T-helper 22 cell (primary cell): ENCODE data around the gene NKAPL.

ENCODE experiments used
- DNase-seq: peaks from one replicate; pipeline ENCODE4 v3.0.0-alpha.2; 2020; ENCODE audit warnings: low read depth

The NKAPL gene

DNA sequence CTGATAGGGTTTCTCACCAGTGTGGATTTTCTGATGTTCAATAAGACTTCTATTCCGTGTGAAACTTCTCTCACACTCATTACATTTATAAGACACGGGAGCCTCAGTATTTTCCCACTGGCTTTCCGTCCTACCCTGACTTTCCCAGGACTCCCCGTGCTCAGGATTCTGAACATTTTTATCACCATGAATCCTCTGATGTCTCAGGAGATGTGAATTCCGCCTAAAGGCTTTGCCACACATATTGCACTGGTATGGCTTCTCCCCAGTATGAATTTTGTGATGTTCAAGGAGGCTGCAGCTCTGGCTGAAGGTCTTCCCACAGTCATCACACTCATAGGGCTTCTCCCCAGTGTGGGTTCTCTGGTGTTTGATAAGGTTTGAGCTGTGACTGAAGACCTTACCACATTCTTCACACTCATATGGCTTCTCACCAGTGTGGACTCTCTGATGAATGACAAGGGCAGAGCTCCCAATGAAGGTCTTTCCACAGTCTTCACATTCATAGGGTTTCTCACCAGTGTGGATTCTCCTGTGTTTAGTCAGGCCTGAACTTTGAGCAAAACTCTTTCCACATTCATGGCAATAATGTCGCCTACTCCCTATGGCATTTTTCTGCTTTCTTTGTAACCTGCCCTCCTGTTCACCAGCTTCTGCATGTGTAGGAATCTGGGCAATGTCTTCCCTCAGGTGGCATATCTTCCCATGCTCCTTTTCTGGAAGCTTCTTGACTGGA, 13.7 kb upstream of the NKAPL start:
- no peak for DNase-seq

- no peak for DNase-seq
These were observed 10.2 kb upstream of the NKAPL start for GRCh38 chr6:28248916-28249315.

GRCh38 chr6:28250747-28251146, 8.3 kb upstream of the NKAPL start:
- no peak for DNase-seq

- DNase-seq, result no peak
These were observed 7.5 kb upstream of the NKAPL start for GRCh38 chr6:28251661-28252008.

DNA sequence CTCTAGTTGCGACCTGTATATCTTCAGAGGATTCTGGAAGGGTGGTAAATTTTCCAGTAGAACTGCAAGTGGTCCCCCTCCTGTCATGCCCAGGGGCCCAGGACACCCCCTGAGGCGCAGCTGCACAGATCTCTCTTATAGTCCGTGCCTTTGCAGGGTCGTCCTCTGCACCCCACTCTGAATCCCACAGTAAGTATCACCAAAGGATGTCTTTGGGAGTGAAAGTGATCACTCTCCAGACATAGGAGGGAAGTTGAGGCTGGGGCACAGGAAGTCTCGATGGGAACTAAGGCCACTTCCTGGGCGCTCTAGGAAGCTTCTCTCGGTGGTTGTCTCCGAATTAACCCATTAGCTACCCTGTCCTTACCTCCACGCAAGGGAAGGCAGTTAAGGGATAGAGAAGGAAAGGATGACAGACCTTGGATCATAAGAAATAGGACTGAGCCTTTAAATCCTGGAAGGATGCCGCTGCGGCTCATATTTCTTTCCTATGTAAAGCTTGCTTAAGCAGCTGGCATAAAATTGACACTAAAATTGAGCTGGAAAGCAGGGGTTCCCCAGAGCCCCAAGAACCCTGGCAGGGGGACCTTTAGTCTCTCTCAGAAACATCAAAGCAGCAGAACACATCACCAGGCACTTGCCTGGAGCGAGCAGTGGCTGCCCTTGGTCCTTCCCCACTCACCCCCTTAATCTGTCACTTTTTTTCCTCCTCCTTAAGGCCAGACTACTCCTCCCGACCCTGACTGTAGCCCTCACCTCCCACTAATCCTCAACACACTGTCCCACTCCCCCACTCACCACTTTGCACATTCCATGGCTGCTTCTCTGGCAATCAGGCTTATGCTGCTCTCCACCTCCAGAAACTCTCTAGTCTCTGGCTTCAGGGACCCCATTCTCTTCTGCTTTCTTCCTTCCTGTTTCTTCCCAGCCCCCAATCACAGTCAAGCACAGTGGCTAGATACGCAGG, 6.8 kb upstream of the NKAPL start, which contains the start of gene ZKSCAN4:
Gene ZKSCAN4 (minus strand): TSS at position 261 of the 967 bp plus-strand sequence. CDS start 289 bp downstream, outside the sequence.
- peak; percentile 55 for DNase-seq

- no peak for DNase-seq
These were observed 5.0 kb upstream of the NKAPL start for GRCh38 chr6:28254121-28254519.

DNA sequence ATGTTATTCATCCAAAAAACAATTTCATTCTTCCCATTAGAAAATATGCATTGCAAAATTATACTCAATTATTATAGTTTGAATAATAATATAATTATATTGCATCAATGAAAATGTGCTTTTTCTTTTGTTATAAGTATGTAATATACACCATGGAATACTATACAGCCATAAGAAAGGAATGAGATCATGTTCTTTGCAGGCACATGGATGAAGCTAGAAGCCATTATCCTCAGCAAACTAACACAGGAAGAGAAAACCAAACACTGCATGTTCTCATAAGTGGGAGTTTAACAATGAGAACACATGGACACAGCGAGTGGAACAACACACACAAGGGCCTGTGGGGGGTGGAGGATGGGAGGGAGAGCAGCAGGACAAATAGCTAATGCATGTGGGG, 2.1 kb upstream of the NKAPL start:
- DNase-seq, result no peak

DNA sequence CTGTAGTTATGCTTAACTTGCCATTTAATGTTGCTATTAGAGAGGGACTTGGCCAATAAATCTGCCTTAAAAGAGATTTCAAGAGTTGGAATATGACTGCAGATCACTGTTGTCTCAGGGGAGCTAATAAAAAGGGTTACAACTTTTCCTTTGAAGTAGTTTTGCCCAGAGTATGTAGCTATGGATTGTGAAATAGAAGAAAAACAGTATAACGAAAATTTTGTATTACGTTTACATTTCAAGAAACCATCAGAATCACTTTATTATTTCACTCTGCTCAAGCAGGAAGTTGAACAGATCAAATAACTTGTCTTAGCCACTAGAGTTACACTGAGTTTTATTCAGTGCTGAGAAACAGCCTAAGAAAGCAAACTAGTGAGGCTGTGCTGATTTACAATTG, 4.8 kb downstream of the NKAPL start:
- DNase-seq, result no peak

GRCh38 chr6:28264834-28265401, 5.8 kb downstream of the NKAPL start:
- no peak for DNase-seq

DNA sequence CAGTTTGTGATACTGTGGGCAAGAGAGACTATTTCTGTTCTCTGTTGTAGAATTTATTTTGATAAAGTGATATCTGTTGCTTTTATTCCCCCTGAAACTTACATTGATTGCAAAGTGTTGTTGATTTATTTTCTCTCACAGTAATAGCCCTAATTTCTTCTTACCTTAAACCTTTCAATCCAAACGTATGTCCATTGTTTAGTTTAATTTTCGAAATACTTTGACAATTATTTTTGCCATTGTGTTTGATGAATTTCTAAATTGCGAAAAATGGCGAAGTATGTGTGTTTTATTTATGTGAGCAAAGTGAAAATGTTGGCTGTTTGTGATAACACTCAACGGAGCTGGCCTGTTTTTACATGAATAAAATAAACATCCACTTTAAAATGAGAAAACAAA, 7.5 kb downstream of the NKAPL start:
- no peak for DNase-seq

DNA sequence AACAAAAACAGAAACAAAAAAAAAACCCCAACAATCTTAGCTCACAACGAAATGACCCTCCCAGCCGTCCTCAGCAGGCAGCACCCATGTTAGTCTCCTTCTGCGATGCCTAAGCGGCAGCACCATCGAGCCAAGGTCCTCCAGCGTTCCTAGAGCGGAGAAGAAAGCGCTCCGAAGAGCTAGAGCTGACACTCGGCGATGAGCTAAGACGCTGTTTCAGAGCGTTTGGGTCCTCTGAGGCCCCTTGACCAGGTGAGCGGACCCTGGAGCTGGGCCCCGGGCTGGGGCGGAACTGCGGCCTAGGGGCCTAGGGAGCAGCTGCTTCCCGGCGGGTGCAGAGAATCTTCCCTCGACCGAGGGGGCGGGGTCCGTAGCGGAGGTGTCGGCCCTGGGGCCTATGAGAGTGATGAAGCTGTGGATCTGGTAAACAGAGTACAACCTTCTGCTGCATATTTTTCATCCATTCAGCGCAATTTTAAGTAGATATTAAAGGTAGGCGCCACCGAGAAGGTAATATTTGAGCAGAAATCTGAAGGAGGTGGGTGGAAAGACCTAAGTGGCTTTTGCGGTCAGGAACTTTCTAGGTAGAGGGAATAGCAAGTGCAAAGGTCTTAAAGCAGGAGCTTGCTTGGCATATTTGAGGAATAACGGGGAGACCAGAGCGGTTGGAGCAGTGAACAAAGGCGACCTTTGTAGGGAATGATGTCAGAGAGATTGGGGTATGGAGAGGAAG, 8.0 kb downstream of the NKAPL start, which contains the start of gene ZSCAN26:
Gene ZSCAN26 (plus strand): TSS at position 182 of the 733 bp plus-strand sequence. CDS start 4,777 bp downstream, outside the sequence.
- peak; percentile 51 for DNase-seq

GRCh38 chr6:28267695-28268059, 8.6 kb downstream of the NKAPL start:
- no peak for DNase-seq

- DNase-seq, result no peak
These were observed 10.4 kb downstream of the NKAPL start for GRCh38 chr6:28269492-28269891.

- no peak for DNase-seq
These were observed 15.8 kb downstream of the NKAPL start for GRCh38 chr6:28274888-28275287.

DNA sequence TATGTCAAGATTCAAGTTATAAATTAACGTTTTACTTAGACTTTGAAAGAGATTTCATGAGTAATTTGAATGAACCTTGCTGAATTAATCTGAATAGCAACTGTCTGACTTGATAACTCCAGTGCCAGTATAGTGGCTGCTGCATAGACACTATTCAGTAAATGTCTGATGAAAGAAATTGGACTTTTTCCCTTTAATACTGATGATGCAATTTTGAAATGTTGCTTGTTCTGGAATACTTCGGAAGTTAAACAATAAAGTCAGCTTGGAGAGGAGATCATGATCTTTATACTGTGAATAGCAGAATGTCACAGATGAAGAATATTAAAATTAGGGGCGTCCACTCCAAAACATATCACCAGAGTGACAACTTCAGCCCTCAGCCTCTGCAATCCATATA, 18.6 kb downstream of the NKAPL start:
- no peak for DNase-seq

- DNase-seq, result no peak
These were observed 21.6 kb downstream of the NKAPL start for GRCh38 chr6:28280595-28281287.

DNA sequence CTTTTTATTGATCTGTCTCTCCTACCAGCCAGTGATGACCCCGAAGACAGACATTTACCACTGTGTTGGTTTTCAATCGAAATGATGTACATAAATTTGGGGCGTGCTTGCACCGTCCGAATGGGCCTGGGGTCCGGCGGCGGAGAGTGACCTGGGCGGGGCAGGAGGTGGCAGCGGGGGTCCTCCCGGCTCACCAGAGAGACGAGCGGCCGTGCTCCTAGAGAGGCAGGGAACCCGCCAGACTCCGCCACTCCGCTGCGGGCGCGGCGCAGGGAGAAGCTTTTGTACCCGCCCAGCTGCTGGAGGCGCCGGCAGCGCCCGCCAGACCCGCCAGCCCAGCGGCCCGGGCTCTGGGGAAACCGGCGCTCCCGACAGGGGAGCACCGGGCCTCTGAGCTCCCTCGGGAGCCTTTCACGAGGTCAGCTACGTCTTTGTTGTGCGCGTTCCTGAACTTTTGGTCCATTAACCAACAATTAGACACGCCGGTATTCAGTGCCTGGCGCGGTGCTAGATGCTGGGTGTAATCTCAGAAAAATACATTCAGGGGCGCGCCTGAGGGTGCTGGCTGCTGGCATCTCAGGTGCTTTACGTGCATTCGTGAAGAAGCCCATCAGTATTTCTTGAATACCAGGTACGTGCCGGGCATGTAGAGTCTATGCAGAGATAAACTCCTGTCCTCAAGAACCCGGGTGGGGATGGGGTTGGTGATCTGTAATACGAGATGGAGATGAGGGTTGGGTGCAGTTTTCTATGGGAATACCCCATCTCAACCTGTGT, 22.4 kb downstream of the NKAPL start, which contains the start of gene PGBD1:
Gene PGBD1 (plus strand): TSS at position 285 of the 777 bp plus-strand sequence. CDS start 2,242 bp downstream, outside the sequence.
- no peak for DNase-seq

GRCh38 chr6:28282926-28283325, 23.8 kb downstream of the NKAPL start:
- DNase-seq, result no peak

DNA sequence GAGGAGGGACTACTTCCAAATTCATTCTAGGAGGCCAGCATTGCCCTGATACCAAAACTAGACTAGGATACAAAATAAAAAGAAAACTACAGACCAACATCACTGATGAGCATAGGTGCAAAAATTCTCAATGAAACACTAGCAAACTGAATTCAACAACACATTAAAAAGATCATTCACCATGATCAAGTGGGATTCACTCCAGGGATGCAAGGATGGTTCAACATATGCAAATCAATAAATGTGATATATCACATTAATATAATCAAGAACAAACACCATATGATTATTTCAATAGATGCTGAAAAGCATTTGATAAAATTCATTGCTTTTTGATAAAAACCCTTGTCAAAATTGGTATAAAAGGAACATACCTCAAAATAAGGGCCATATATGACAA, 32.5 kb downstream of the NKAPL start:
- DNase-seq, result no peak

DNA sequence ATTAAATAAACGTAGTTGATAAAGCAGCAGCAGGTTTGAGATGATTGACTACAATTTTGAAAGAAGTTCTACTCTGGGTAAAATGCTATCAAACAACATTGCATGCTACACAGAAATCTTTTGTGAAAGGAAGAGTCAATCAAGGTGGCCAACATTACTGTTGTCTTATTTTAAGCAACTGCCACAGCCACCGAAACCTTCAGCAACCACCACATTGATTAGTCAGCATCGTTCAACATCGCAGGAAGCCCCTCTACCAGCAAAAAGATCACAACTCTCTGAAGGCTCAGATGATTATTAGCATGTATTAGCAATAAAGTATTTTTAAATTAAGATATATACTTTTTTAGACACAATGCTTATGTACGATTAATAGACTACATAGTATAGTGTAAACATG, 36.2 kb downstream of the NKAPL start:
- DNase-seq, result no peak
